ENCODE results near the gene LSM14B. TPM values are rescaled to one million over a fixed set of nuclear protein-coding genes. Genes with fewer than 3 reads are reported as not detected.
A peak's percentile ranks its signal among the peaks of the same experiment; 100 is the strongest.

The LSM14B gene
- total RNA-seq, 1 donor from 2014 or later, result 67.8 TPM

DNA sequence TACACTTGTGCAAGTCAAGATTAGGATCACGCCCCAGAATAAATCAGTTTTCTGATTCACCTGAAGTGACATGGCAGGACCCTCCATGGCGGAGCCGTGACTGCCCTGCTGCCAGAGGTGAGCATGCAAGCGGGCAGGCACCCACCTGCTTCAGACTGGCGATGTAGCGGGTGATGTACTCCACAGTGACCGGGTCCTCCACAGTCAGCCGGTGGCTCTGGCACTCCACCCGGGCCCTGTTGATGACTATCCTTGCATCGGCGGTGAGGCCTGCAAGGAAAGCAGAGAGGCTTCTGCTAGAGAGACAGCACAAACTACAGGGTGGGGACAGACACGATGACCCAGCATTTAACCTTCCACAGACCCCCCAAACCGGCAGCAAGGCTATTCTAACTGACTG lies 17.4 kb downstream of the LSM14B start:
- H3K27ac Mint-ChIP-seq (ENCODE audit: unreplicated experiment), result no peak overlapping the region
- peaks cover 25% of the 10 kb centered on the region for H3K4me1 Mint-ChIP-seq (ENCODE audit: unreplicated experiment)
- TF ChIP-seq, protein P1, sequence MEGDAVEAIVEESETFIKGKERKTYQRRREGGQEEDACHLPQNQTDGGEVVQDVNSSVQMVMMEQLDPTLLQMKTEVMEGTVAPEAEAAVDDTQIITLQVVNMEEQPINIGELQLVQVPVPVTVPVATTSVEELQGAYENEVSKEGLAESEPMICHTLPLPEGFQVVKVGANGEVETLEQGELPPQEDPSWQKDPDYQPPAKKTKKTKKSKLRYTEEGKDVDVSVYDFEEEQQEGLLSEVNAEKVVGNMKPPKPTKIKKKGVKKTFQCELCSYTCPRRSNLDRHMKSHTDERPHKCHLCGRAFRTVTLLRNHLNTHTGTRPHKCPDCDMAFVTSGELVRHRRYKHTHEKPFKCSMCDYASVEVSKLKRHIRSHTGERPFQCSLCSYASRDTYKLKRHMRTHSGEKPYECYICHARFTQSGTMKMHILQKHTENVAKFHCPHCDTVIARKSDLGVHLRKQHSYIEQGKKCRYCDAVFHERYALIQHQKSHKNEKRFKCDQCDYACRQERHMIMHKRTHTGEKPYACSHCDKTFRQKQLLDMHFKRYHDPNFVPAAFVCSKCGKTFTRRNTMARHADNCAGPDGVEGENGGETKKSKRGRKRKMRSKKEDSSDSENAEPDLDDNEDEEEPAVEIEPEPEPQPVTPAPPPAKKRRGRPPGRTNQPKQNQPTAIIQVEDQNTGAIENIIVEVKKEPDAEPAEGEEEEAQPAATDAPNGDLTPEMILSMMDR (IDR thresholded peaks at IDR 0.05), result no peak
- no peaks in the 10 kb centered on the region for H3K27me3 Mint-ChIP-seq (ENCODE audit: unreplicated experiment)
- H3K4me3 Mint-ChIP-seq (ENCODE audit: unreplicated experiment), result no peak overlapping the region
- no peak for DNase-seq (ENCODE audit: extremely low spot score, unreplicated experiment)
- H3K36me3 Mint-ChIP-seq (ENCODE audit: unreplicated experiment), result peaks cover 25% of the 10 kb centered on the region
- no peaks in the 10 kb centered on the region for H3K9me3 Mint-ChIP-seq (ENCODE audit: unreplicated experiment)

DNA sequence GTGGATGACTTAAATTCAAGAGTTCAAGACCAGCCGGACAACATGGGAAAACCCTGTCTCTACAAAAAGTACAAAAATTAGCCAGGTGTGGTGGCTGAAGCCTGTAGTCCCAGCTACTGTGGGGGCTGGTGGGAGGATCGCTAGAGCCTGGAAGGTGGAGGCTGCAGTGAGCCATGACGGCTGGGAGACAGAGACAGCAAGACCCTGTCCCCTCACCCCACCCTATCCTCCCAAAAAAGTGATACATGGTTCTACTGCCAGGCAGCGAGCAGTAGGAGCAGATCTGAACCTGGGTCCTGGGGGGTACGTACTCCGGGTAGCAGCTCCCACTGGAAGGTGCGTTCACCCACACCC lies 18.7 kb downstream of the LSM14B start:
- Mint-ChIP-seq H3K9me3 (ENCODE audit: unreplicated experiment) (no peaks in the 10 kb centered on the region), H3K27me3 (ENCODE audit: unreplicated experiment) (no peaks in the 10 kb centered on the region), H3K36me3 (ENCODE audit: unreplicated experiment) (peaks cover 25% of the 10 kb centered on the region), H3K27ac (ENCODE audit: unreplicated experiment) (peak overlapping the region; percentile 89), H3K4me1 (ENCODE audit: unreplicated experiment) (peaks cover 38% of the 10 kb centered on the region), H3K4me3 (ENCODE audit: unreplicated experiment) (peak overlapping the region; percentile 85)
- TF ChIP-seq, protein P1 (IDR thresholded peaks at IDR 0.05), result no peak
- no peak for DNase-seq (ENCODE audit: extremely low spot score, unreplicated experiment)

- peak overlapping the region; percentile 89 for H3K27ac Mint-ChIP-seq (ENCODE audit: unreplicated experiment)
- peaks cover 25% of the 10 kb centered on the region for H3K36me3 Mint-ChIP-seq (ENCODE audit: unreplicated experiment)
- no peaks in the 10 kb centered on the region for H3K27me3 Mint-ChIP-seq (ENCODE audit: unreplicated experiment)
- TF ChIP-seq, protein P1 (IDR thresholded peaks at IDR 0.05), result peak; percentile 51
- no peak for DNase-seq (ENCODE audit: extremely low spot score, unreplicated experiment)
- peaks cover 40% of the 10 kb centered on the region for H3K4me1 Mint-ChIP-seq (ENCODE audit: unreplicated experiment)
- no peaks in the 10 kb centered on the region for H3K9me3 Mint-ChIP-seq (ENCODE audit: unreplicated experiment)
- H3K4me3 Mint-ChIP-seq (ENCODE audit: unreplicated experiment), result peak overlapping the region; percentile 85
These were observed 19.3 kb downstream of the LSM14B start for GRCh38 chr20:62141397-62142251.

- Mint-ChIP-seq H3K4me1 (ENCODE audit: unreplicated experiment) (peaks cover 42% of the 10 kb centered on the region), H3K36me3 (ENCODE audit: unreplicated experiment) (peaks cover 21% of the 10 kb centered on the region), H3K27ac (ENCODE audit: unreplicated experiment) (peak overlapping the region; percentile 89), H3K4me3 (ENCODE audit: unreplicated experiment) (peak overlapping the region; percentile 85), H3K9me3 (ENCODE audit: unreplicated experiment) (no peaks in the 10 kb centered on the region), H3K27me3 (ENCODE audit: unreplicated experiment) (no peaks in the 10 kb centered on the region)
- TF ChIP-seq, protein P1 (IDR thresholded peaks at IDR 0.05), result no peak
- DNase-seq (ENCODE audit: extremely low spot score, unreplicated experiment), result no peak
These were observed 20.2 kb downstream of the LSM14B start for GRCh38 chr20:62142252-62143080.
